GM12878 (cell line): Measurements from ENCODE around the gene CD209. TPM values are rescaled to one million over a fixed set of nuclear protein-coding genes. Genes with fewer than 3 reads are reported as not detected.

ENCODE experiments used
- ATF2 ChIP-seq: IDR thresholded peaks from 2 replicates; pipeline ENCODE4 v1.6.1; 2012; ENCODE audit warnings: low read length, inconsistent platforms
- BHLHE40 ChIP-seq, 2 experiments: fragments of 450-650 bp in 1 of 2; IDR thresholded peaks; 2 replicates each; pipeline ENCODE4 v1.6.1; 2011 to 2017; ENCODE audit warnings: low read depth in 2 of 2, borderline replicate concordance in 1 of 2, improper control_type of control experiment in 1 of 2, low read length in 1 of 2, mild to moderate bottlenecking in 1 of 2
- CBX3 ChIP-seq: fragments of 200-600 bp; sonication (generic); IDR thresholded peaks from 2 replicates; pipeline ENCODE4 v1.6.1; 2016; ENCODE audit warnings: low read depth, borderline replicate concordance
- CUX1 ChIP-seq: IDR thresholded peaks from 2 replicates; pipeline ENCODE4 v1.6.1; 2012; ENCODE audit warnings: improper control_type of control experiment, low read depth, low read length; ENCODE audit not compliant: insufficient replicate concordance
- EED ChIP-seq: sonication (generic); IDR thresholded peaks from 2 replicates; pipeline ENCODE4 v1.6.1; 2016; ENCODE audit warnings: antibody characterized with exemption, low read depth
- ELK1 ChIP-seq: IDR thresholded peaks from 2 replicates; pipeline ENCODE4 v1.6.1; 2012; ENCODE audit warnings: low read depth, low read length, improper control_type of control experiment
- HDAC6 ChIP-seq: fragments of 200-600 bp; sonication (generic); IDR thresholded peaks from one replicate; pipeline ENCODE4 v1.8.0; 2017; ENCODE audit warnings: antibody characterized with exemption; ENCODE audit not compliant: unreplicated experiment
- RELA ChIP-seq: fragments of 450-650 bp; IDR thresholded peaks from 2 replicates; pipeline ENCODE4 v1.8.0; 2014; ENCODE audit warnings: borderline replicate concordance; ENCODE audit not compliant: partially characterized antibody
- RELB ChIP-seq: fragments of 450-650 bp; IDR thresholded peaks from 2 replicates; pipeline ENCODE4 v1.6.1; 2017; ENCODE audit warnings: low read depth, mild to moderate bottlenecking, moderate library complexity
- SMAD1 ChIP-seq: fragments of 450-650 bp; IDR thresholded peaks from 2 replicates; pipeline ENCODE4 v1.6.1; 2018; ENCODE audit warnings: mild to moderate bottlenecking, low read depth; ENCODE audit not compliant: partially characterized antibody
- SMAD5 ChIP-seq: IDR thresholded peaks from 2 replicates; pipeline ENCODE4 v1.6.1; 2016; ENCODE audit warnings: antibody characterized with exemption, low read depth
- SUZ12 ChIP-seq: fragments of 200-600 bp; sonication (generic); IDR thresholded peaks from one replicate; pipeline ENCODE4 v1.6.1; 2018; ENCODE audit warnings: antibody characterized with exemption, mild to moderate bottlenecking; ENCODE audit not compliant: unreplicated experiment
- TBL1XR1 ChIP-seq: IDR thresholded peaks from 2 replicates; pipeline ENCODE4 v1.6.1; 2012; ENCODE audit warnings: low read depth, low read length, improper control_type of control experiment
- ZBED1 ChIP-seq: IDR thresholded peaks from 2 replicates; pipeline ENCODE4 v1.6.1; 2016; ENCODE audit warnings: borderline replicate concordance
- ZNF274 ChIP-seq: IDR thresholded peaks from one replicate; pipeline ENCODE4 v1.8.0; 2011; ENCODE audit not compliant: insufficient read length, insufficient read depth
- ZNF384 ChIP-seq: IDR thresholded peaks from 2 replicates; pipeline ENCODE4 v1.6.1; 2012; ENCODE audit warnings: low read depth, mild to moderate bottlenecking, low read length, improper control_type of control experiment, borderline replicate concordance
- ZNF687 ChIP-seq: fragments of 450-650 bp; IDR thresholded peaks from 2 replicates; pipeline ENCODE4 v1.6.1; 2017; ENCODE audit warnings: mild to moderate bottlenecking, moderate library complexity
- polyA plus RNA-seq, 11 experiments: library from polyadenylated mRNA; depleted of rRNA in 4 of 11; unstranded in 6 of 11; stranded (reverse) in 5 of 11; fragments of >200 nt; fragmentation: Nextera tagmentation in 4 of 11; fragmentation: Illumina TruSeq in 1 of 11; extraction: Ambion mirVana in 4 of 11; extraction: Trizol in 1 of 11; gene quantifications; 1 replicate in 1 of 11; 2 replicates in 10 of 11; pipeline versions ENCODE4 v1.2.1 to v1.2.3, GENCODE V29; 2011 to 2016; ENCODE audit warnings: inconsistent platforms in 2 of 11, missing spikeins in 2 of 11, low read depth in 1 of 11
- total RNA-seq, 4 experiments: library from RNA; depleted of rRNA in 3 of 4; stranded (reverse); fragments of >200 nt in 3 of 4; fragmentation: Illumina TruSeq in 1 of 4; extraction: Trizol in 1 of 4; gene quantifications; 2 replicates each; pipeline versions ENCODE4 v1.2.1 to v1.2.3, GENCODE V29; 2013 to 2021

CD209 gene
- total and polyA plus RNA-seq, 10 of the 15 experiments (the other 5 are each of a cell fraction or from before 2014, with no cell fraction given), result 0.04 to 0.21 (median 0.10) TPM; not detected in 3

- TF ChIP-seq CUX1 (no peak), RELA (peak; percentile 13), SMAD1 (no peak), ZBED1 (no peak), BHLHE40 (IDR thresholded peaks at IDR 0.05; ENCODE audit: borderline replicate concordance in 1 of 2, low read depth in 2 of 2, low read length in 1 of 2) (0 out of 4 replicates have a peak, but pooled peaks of 1 of the 2 experiments have one; percentile 17), SUZ12 (no peak), ZNF274 (no peak), SMAD5 (no peak), ZNF687 (no peak), RELB (peak; percentile 89; the same call in 1 of the 2 replicates), HDAC6 (no peak), EED (peak; percentile 92), ELK1 (no peak), ATF2 (peak; percentile 46; the same call in 1 of the 2 replicates), CBX3 (no peak), ZNF384 (no peak), TBL1XR1 (peak; percentile 73; the same call in 1 of the 2 replicates)
Measured at GRCh38 chr19:7694499-7694898, 52.8 kb downstream of the CD209 start (continued).
